Measurements from ENCODE around the gene LAMA2.

Gene LAMA2

GRCh38 chr6:129235167-129236000 lies 352.4 kb downstream of the LAMA2 start:
- DNase-seq, result no peak

GRCh38 chr6:129236001-129236517 lies 353.1 kb downstream of the LAMA2 start:
- no peak for DNase-seq

- no peak for DNase-seq
Observed at GRCh38 chr6:129238991-129239390, 356.1 kb downstream of the LAMA2 start.

GRCh38 chr6:129239825-129240491 lies 357.0 kb downstream of the LAMA2 start:
- DNase-seq, result no peak

- DNase-seq, result no peak
Observed at GRCh38 chr6:129240492-129240853, 357.5 kb downstream of the LAMA2 start.

GRCh38 chr6:129242546-129242945 lies 359.6 kb downstream of the LAMA2 start:
- no peak for DNase-seq

- DNase-seq, result no peak
Observed at GRCh38 chr6:129243377-129243776, 360.4 kb downstream of the LAMA2 start.

- no peak for DNase-seq
Observed at GRCh38 chr6:129248946-129249345, 366.0 kb downstream of the LAMA2 start.

GRCh38 chr6:129251669-129252376 lies 368.9 kb downstream of the LAMA2 start:
- DNase-seq, result peak; percentile 64

- DNase-seq, result no peak
Observed at GRCh38 chr6:129252377-129253071, 369.6 kb downstream of the LAMA2 start.

GRCh38 chr6:129253242-129253641 lies 370.3 kb downstream of the LAMA2 start:
- DNase-seq, result no peak

GRCh38 chr6:129253727-129254126 lies 370.8 kb downstream of the LAMA2 start:
- peak; percentile 21 for DNase-seq

- DNase-seq, result no peak
Observed at GRCh38 chr6:129257196-129257595, 374.3 kb downstream of the LAMA2 start.

- DNase-seq, result no peak
Observed at GRCh38 chr6:129262661-129263060, 379.7 kb downstream of the LAMA2 start.

- no peak for DNase-seq
Observed at GRCh38 chr6:129263176-129263575, 380.2 kb downstream of the LAMA2 start.

GRCh38 chr6:129264480-129265045 lies 381.6 kb downstream of the LAMA2 start:
- DNase-seq, result no peak

- no peak for DNase-seq
Observed at GRCh38 chr6:129267028-129267427, 384.1 kb downstream of the LAMA2 start.

- no peak for DNase-seq
Observed at GRCh38 chr6:129269076-129269475, 386.1 kb downstream of the LAMA2 start.

GRCh38 chr6:129269891-129270290 lies 387.0 kb downstream of the LAMA2 start:
- no peak for DNase-seq

- no peak for DNase-seq
Observed at GRCh38 chr6:129270450-129270849, 387.5 kb downstream of the LAMA2 start.

GRCh38 chr6:129273161-129273560 lies 390.2 kb downstream of the LAMA2 start:
- DNase-seq, result no peak

- DNase-seq, result no peak
Observed at GRCh38 chr6:129276461-129276860, 393.5 kb downstream of the LAMA2 start.

- no peak for DNase-seq
Observed at GRCh38 chr6:129276986-129277385, 394.0 kb downstream of the LAMA2 start.

All from activated CD4-positive, alpha-beta T cell treated with anti-CD3 and anti-CD28 coated beads for 48 hours (primary cell).